ENCODE data around the gene KCNC4.

Gene KCNC4

GRCh38 chr1:110223127-110223526, 13.0 kb downstream of the KCNC4 start:
- TF ChIP-seq CTCF (IDR thresholded peaks at IDR 0.05; ENCODE audit: low read length, missing control alignments): no peak
- H3K4me3 ChIP-seq (replicated peaks; ENCODE audit: low read depth, low read length): no peak overlapping the region
- no peak for DNase-seq (ENCODE audit: low read depth)

DNA sequence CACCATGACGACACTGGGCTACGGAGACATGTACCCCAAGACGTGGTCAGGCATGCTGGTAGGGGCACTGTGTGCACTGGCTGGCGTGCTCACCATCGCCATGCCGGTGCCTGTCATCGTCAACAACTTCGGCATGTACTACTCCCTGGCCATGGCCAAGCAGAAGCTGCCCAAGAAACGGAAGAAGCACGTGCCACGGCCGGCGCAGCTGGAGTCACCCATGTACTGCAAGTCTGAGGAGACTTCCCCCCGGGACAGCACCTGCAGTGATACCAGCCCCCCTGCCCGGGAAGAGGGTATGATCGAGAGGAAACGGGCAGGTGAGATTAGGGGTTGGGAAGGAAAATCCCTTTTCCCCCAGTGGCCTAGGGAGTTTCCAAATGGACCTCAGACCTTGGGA, 13.5 kb downstream of the KCNC4 start:
- no peak for TF ChIP-seq CTCF (IDR thresholded peaks at IDR 0.05; ENCODE audit: low read length, missing control alignments)
- H3K4me3 ChIP-seq (replicated peaks; ENCODE audit: low read depth, low read length): no peak overlapping the region
- DNase-seq (ENCODE audit: low read depth): no peak

DNA sequence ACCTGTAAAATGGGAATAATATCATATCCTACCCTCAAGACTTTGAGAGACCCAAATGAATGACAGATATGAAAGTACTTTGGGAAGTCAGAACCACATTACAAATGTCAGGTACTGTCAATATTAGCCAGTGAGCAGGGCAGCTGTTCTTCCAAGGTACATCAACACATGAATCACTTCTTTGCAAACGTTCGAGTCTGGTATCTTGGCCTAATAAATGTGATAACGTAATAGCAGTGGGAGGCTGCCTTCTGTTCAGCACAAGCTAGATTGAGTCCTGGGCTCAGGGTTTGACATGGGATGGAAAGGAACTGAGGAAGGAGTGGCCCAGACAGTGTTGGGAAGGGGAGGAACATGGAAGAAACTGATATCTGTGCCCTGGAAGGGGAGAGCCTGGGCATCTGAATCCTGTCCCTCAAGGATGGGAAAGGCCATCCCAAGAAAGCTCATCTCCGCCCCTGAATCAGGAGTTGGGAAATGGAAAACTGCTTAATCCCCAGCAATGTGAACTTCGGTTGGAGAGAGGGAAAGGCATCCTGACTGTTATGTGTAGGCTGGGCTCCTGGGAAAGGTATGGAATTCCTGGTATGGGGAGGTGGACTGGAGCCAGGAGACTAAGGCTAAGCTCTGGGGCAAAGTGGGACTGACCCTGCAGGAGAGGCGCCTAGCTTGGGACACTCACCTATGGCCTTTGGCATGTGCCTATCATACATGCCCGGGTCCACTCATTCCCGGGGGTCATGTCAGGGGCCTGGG, 14.3 kb downstream of the KCNC4 start:
- no peak for DNase-seq (ENCODE audit: low read depth)
- no peak for TF ChIP-seq CTCF (IDR thresholded peaks at IDR 0.05; ENCODE audit: low read length, missing control alignments)
- H3K4me3 ChIP-seq (replicated peaks; ENCODE audit: low read depth, low read length): no peak overlapping the region

GRCh38 chr1:110225212-110225611, 15.1 kb downstream of the KCNC4 start:
- no peak for TF ChIP-seq CTCF (IDR thresholded peaks at IDR 0.05; ENCODE audit: low read length, missing control alignments)
- DNase-seq (ENCODE audit: low read depth): no peak
- H3K4me3 ChIP-seq (replicated peaks; ENCODE audit: low read depth, low read length): no peak overlapping the region

- no peak overlapping the region for H3K4me3 ChIP-seq (replicated peaks; ENCODE audit: low read depth, low read length)
- TF ChIP-seq CTCF (IDR thresholded peaks at IDR 0.05; ENCODE audit: low read length, missing control alignments): no peak
- no peak for DNase-seq (ENCODE audit: low read depth)
Observed at GRCh38 chr1:110225756-110226404, 15.8 kb downstream of the KCNC4 start.

DNA sequence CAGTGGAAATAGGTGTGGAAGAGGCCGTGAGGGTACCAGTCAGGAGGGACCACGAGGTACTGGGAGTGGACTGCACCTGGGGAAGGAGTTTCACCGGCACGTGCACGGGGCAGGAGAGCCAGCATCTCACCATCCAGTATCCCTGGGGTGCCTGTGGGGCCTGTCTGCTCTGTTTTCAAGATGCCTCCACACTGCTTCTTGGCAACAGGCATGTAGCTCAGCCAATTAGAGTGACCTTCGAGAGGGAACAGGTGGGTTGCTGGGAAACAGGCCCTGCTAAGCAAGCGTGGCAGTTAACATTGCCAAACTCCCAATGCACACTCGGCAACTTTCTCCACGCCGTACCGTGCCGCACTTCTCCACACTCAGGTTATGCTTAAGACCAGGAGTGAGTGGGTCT, 17.7 kb downstream of the KCNC4 start:
- H3K4me3 ChIP-seq (replicated peaks; ENCODE audit: low read depth, low read length): no peak overlapping the region

More for the DNA sequence above, 17.7 kb downstream of the KCNC4 start:
- TF ChIP-seq CTCF (IDR thresholded peaks at IDR 0.05; ENCODE audit: low read length, missing control alignments): no peak
- DNase-seq (ENCODE audit: low read depth): no peak
